ENCODE measurements around the gene ACYP2.

ACYP2 gene

DNA sequence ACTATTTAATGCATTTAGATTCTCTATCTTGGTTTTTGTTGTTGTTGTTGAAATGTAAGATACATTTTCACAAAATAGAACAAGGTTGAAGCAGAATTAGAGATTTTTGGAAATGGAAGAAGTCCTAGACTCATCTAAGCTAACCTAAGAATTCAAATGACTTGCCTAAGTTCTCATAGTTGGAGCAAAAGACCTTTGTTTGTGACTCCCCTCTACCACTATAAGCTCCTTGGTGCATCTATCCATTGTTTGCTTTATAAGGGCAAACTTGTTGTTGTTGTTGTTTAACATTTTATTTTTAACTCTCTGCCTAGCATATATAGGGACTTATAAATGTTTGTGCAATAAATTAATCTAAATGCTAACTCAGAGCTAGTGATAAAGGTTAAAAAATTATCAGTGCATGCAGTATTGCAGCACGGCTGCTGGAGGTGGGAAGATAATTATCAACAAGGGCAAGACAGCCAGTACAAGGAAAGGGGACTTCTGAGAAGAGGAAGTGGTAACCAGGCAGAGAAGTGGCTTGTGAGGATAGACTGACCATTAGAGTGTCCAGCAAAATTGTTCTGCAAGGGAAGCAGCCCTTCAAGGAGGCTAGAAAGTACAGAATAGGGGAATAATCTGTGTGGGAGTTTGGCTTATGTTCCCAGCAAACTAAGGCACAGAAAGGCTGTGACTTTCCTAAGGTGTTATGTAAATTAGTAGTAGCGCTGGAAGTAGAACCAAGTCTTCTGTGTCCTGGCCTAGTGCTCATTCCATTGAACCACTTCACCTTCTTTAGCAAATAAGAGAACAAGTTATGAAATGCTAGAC lies 38.1 kb upstream of the ACYP2 start:
- no peak for DNase-seq (ENCODE audit: low read depth)
- TF ChIP-seq, protein P1, sequence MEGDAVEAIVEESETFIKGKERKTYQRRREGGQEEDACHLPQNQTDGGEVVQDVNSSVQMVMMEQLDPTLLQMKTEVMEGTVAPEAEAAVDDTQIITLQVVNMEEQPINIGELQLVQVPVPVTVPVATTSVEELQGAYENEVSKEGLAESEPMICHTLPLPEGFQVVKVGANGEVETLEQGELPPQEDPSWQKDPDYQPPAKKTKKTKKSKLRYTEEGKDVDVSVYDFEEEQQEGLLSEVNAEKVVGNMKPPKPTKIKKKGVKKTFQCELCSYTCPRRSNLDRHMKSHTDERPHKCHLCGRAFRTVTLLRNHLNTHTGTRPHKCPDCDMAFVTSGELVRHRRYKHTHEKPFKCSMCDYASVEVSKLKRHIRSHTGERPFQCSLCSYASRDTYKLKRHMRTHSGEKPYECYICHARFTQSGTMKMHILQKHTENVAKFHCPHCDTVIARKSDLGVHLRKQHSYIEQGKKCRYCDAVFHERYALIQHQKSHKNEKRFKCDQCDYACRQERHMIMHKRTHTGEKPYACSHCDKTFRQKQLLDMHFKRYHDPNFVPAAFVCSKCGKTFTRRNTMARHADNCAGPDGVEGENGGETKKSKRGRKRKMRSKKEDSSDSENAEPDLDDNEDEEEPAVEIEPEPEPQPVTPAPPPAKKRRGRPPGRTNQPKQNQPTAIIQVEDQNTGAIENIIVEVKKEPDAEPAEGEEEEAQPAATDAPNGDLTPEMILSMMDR (IDR thresholded peaks at IDR 0.05; ENCODE audit: low read depth, low read length, missing control alignments), result no peak
- H3K4me3 ChIP-seq (ENCODE audit: low read depth, low read length), result no peak overlapping the region

DNA sequence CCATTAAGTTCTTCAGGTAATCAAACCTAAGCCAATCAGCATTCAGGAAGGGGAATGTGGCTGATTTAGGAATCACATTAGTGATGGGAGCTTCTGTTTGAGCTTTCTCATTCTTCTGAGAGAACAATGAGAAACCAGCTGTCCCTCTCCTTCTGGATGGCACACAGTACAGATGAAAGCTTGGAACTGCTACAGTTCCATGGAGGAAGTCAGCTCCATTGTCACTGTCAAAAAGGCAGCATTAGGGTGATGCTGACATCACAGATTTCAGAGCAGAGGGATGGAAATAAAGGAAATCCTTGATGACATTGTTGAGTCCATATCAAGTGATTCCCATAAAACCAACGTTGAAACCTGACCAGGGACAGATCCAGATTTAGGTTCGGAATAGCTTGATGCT lies 36.1 kb upstream of the ACYP2 start:
- DNase-seq (ENCODE audit: low read depth), result no peak
- TF ChIP-seq, protein P1 (IDR thresholded peaks at IDR 0.05; ENCODE audit: low read depth, low read length, missing control alignments), result no peak
- no peak overlapping the region for H3K4me3 ChIP-seq (ENCODE audit: low read depth, low read length)

DNA sequence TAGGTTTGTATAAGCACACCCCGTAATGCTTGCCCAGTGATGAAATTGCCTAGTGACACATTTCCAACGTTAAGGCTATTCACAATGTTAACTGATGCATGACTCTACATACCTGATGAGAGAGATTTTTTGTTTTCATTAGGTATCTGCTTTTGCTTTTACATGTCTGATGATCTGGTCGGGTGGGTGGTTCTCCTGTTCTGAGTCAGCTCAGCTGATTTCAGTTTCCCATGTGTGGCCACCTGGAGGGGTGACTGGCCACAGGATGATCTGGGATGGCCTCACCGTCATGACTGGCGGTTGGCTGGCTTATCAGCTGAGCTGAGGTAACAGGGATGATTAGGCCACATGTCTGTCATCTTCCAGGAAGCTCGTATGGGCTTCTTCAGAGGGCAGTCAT lies 33.8 kb upstream of the ACYP2 start:
- TF ChIP-seq, protein P1 (IDR thresholded peaks at IDR 0.05; ENCODE audit: low read depth, low read length, missing control alignments), result no peak
- peak; percentile 79 for DNase-seq (ENCODE audit: low read depth)
- no peak overlapping the region for H3K4me3 ChIP-seq (ENCODE audit: low read depth, low read length)

DNA sequence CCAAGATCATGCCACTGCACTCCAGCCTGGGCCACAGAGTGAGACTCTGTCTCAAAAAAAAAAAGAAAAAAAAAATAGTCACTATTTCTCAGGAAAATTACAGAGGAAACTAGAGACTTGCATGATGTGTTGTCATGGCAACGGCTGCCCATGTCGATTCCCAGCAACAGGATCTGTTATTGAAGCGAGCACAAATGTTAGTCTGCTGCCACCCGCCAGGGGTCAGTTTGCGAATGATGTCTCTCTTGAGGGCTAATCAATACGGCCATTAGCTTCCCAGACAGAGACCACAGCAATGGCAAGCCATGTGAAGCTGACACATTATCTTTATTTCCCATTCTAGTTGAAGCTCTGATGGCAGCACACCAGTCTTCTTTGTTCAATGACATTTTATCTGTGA lies 32.4 kb upstream of the ACYP2 start:
- DNase-seq (ENCODE audit: low read depth), result no peak
- TF ChIP-seq, protein P1 (IDR thresholded peaks at IDR 0.05; ENCODE audit: low read depth, low read length, missing control alignments), result no peak
- H3K4me3 ChIP-seq (ENCODE audit: low read depth, low read length), result no peak overlapping the region

DNA sequence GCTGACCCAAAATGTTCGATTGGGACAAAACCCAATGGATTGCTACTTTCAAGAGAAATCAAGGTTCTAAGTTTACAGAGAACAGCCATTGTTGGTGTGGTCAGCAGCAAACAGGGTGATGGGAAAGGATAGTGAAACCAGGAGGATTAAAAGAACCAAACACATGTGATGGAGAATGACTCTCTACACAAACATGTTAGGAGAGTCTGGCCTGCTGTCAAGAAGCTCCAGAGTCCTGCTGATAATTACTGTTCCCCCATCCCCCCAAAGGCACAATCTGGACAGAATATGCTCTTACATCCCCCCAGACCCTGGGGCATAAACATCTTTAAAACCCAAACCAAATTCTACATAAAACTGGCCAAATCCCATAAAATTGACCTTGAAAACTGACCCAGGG lies 32.0 kb upstream of the ACYP2 start:
- TF ChIP-seq, protein P1 (IDR thresholded peaks at IDR 0.05; ENCODE audit: low read depth, low read length, missing control alignments), result no peak
- no peak overlapping the region for H3K4me3 ChIP-seq (ENCODE audit: low read depth, low read length)
- DNase-seq (ENCODE audit: low read depth), result no peak

- TF ChIP-seq, protein P1 (IDR thresholded peaks at IDR 0.05; ENCODE audit: low read depth, low read length, missing control alignments), result no peak
- H3K4me3 ChIP-seq (ENCODE audit: low read depth, low read length), result no peak overlapping the region
- no peak for DNase-seq (ENCODE audit: low read depth)
Observed at GRCh38 chr2:54084600-54084999, 30.8 kb upstream of the ACYP2 start.

GRCh38 chr2:54085069-54085468 lies 30.3 kb upstream of the ACYP2 start:
- TF ChIP-seq, protein P1 (IDR thresholded peaks at IDR 0.05; ENCODE audit: low read depth, low read length, missing control alignments), result no peak
- H3K4me3 ChIP-seq (ENCODE audit: low read depth, low read length), result no peak overlapping the region
- no peak for DNase-seq (ENCODE audit: low read depth)
